Subcutaneous abdominal adipose tissue (tissue), 5 donors: ENCODE data around the gene NENF.
"Not testable (repeated sequence)": the region's sequence is repeated elsewhere in the genome, so short reads cannot be mapped to it uniquely, and the experiment has no call there.

Experiments
- H3K27ac ChIP-seq: one replicate; pipeline ENCODE4 v1.7.0; 2013; ENCODE audit warnings: low read depth, mild to moderate bottlenecking, inconsistent platforms, low read length, moderate library complexity
- H3K27me3 ChIP-seq, 5 donors: one replicate each; pipeline ENCODE4 v1.7.0; 2013; ENCODE audit warnings: low read length in 5 of 5, inconsistent platforms in 1 of 5; ENCODE audit not compliant: control insufficient read depth in 5 of 5, insufficient read depth in 4 of 5
- H3K36me3 ChIP-seq, 5 donors: one replicate each; pipeline ENCODE4 v1.7.0; 2013; ENCODE audit warnings: low read length in 5 of 5; ENCODE audit not compliant: control insufficient read depth in 5 of 5, insufficient read depth in 5 of 5
- H3K4me1 ChIP-seq, 5 donors: one replicate each; pipeline ENCODE4 v1.7.0; 2013; ENCODE audit warnings: low read length in 5 of 5, mild to moderate bottlenecking in 3 of 5, moderate library complexity in 1 of 5; ENCODE audit not compliant: control insufficient read depth in 5 of 5, insufficient read depth in 5 of 5
- H3K4me3 ChIP-seq, 5 donors: one replicate each; pipeline ENCODE4 v1.7.0; 2013; ENCODE audit warnings: low read length in 5 of 5, low read depth in 1 of 5
- H3K9ac ChIP-seq, 5 donors: one replicate each; pipeline ENCODE4 v1.7.0; 2013; ENCODE audit warnings: low read length in 5 of 5, mild to moderate bottlenecking in 4 of 5, moderate library complexity in 3 of 5
- H3K9me3 ChIP-seq, 5 donors: one replicate each; pipeline ENCODE4 v1.7.0; 2013; ENCODE audit warnings: low read length in 5 of 5; ENCODE audit not compliant: control insufficient read depth in 5 of 5
- donor health status: healthy.
- donor health status: healthy.
- donor health status: healthy.
- donor health status: healthy.
- donor health status: healthy.

The NENF gene

GRCh38 chr1:212432661-212433576, at the start of gene NENF:
NENF (plus strand) TSS chr1:212432920; CDS start chr1:212432944, 24 bp downstream.
- H3K27ac ChIP-seq, result peak within 1 kb of the TSS; percentile 38
- H3K9me3 ChIP-seq, result no peaks in the 10 kb centered on the region
- H3K36me3 ChIP-seq, result no peaks in the 10 kb centered on the region
- H3K9ac ChIP-seq, result peak within 1 kb of the TSS; percentile 57 to 92 (median 81)
- H3K27me3 ChIP-seq, result no peaks in the 10 kb centered on the region
- peaks cover 0 to 19% (median 19%) of the 10 kb centered on the region in 5 donors for H3K4me1 ChIP-seq
- H3K4me3 ChIP-seq, result peak within 1 kb of the TSS; percentile 75 to 83 (median 79)

DNA sequence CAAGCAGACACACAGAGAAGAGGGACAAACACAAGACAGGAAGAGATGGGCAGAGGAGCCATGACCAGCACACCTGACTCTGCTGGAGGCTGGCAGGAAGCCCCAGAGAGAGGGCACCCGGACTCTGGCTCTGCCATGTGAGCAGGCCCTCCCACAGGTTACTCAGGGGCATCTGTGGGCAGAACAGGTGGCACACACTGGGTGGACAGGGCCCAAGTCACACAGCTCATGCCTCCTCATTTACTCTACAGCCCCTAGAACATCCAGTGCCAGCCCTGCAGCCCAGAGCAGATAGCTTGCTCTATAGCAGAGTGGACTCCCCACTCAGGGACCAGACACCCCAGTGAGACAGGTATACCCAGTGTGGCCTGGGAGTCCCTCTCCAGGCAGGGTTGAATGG, 46.7 kb upstream of the NENF start:
- Histone ChIP-seq H3K9ac (peak overlapping the region in 1 of 5 donors; percentile 20), H3K27me3 (no peaks in the 10 kb centered on the region), H3K4me3 (no peak overlapping the region), H3K36me3 (peaks cover 0 to 43% (median 16%) of the 10 kb centered on the region in 5 donors), H3K9me3 (peaks cover 0 to 5% (median 0%) of the 10 kb centered on the region in 5 donors), H3K4me1 (no peaks in the 10 kb centered on the region), H3K27ac (no peak overlapping the region)

DNA sequence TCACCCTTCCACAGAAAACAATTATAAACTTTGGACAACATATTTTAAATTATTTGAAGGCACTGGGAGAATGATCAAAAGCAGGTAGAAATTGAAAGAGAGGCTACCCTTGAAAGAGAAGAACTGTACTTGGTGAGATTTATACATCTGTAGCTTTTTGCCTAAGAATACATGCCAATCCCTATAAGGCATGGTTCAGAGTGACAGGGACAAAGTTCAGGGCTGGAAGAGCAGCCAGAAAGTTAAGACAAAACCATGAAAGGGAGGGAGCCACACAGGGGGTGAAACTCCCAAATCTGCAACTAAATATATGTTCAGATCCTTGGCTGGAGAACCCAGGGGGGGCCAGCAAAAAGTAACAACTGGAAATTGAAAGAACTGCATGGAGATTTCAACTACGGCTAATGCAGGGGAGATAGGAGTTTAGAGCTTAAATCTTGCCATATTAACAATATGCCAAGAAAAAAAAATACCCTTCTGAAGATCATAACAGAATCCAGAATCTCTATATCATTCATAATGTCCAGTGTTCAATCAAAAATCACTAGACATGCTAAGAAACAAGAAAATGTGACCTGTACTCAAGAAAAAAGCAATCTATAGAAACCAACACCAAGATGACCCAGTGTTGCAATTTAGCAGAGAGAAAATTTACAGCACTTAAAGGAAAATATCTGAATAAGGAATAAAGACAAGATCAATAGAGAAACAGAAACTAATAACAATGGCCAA, 43.6 kb upstream of the NENF start:
- Histone ChIP-seq H3K9me3 (peaks cover 0 to 5% (median 0%) of the 10 kb centered on the region in 5 donors), H3K4me3 (no peak overlapping the region), H3K36me3 (peaks cover 0 to 28% (median 16%) of the 10 kb centered on the region in 5 donors), H3K27ac (no peak overlapping the region), H3K9ac (no peak overlapping the region), H3K4me1 (no peaks in the 10 kb centered on the region), H3K27me3 (no peaks in the 10 kb centered on the region)

GRCh38 chr1:212395678-212396437, 36.9 kb upstream of the NENF start:
- not testable (repeated sequence) for H3K27ac ChIP-seq, H3K9ac ChIP-seq, H3K27me3 ChIP-seq, H3K4me1 ChIP-seq, H3K4me3 ChIP-seq, H3K36me3 ChIP-seq
- peaks cover 0 to 13% (median 8%) of the 10 kb centered on the region in 5 donors for H3K9me3 ChIP-seq

DNA sequence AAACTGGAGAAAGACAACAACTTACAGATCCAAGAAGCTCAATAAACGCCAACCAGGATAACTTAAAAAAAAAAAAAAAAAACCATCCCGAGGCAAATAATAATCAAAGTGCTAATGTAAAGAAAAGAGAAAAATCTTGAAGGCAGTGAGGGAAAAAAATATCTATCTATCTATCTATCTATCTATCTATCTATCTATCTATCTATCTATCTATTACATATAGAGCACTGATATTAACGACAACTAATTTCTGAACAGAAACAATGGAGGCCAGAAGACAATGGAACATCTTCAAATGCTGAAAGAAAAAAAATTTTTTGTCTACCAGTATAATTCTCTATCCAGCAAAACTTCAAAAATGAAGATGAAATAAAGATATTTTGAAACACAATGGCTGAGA, 36.1 kb upstream of the NENF start:
- no peak overlapping the region for H3K9ac ChIP-seq
- H3K4me3 ChIP-seq, result no peak overlapping the region
- H3K27ac ChIP-seq, result no peak overlapping the region
- H3K9me3 ChIP-seq, result peaks cover 0 to 13% (median 8%) of the 10 kb centered on the region in 5 donors
- H3K27me3 ChIP-seq, result no peaks in the 10 kb centered on the region
- H3K4me1 ChIP-seq, result no peaks in the 10 kb centered on the region
- peaks cover 0 to 5% (median 0%) of the 10 kb centered on the region in 5 donors for H3K36me3 ChIP-seq

DNA sequence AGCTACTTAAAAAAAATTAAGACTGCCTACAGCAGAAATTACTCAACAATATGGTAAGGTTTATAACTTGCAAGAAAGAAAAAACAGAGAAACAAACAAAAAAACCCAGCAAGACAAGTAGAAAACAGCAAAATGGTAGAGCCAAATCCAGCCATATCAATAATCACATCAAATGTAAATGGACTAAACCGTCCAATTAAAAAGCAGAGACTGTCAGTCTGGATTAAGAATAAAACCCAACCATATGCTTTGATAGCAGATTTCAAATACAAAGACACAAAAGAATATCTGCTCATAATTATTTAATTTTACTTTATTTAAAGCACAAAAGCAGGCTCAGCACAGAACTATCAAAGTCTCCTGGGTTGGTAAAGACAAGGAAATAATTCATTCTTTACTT, 35.5 kb upstream of the NENF start:
- Histone ChIP-seq H3K9me3 (peaks cover 0 to 13% (median 8%) of the 10 kb centered on the region in 5 donors), H3K36me3 (peaks cover 0 to 5% (median 0%) of the 10 kb centered on the region in 5 donors), H3K9ac (no peak overlapping the region), H3K4me3 (no peak overlapping the region), H3K27me3 (no peaks in the 10 kb centered on the region), H3K4me1 (no peaks in the 10 kb centered on the region), H3K27ac (no peak overlapping the region)

DNA sequence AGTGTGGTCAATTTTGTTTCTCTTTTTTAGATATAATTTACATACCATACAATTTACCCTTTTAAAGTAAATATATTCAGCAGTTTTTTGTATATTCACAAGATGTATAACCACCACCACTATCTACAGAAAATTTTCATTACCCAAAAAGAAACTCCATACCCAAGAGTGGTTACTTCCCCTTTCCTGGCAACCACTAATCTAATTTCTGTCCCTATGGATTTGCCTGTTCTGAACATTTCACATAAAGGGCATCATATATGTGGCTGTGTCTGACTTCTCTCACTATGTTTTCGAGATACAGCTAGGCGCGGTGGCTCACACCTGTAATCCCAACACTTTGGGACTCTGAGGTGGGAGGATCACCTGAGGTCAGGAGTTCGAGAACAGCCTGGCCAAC, 31.7 kb upstream of the NENF start:
- H3K4me3 ChIP-seq, result no peak overlapping the region
- H3K27ac ChIP-seq, result no peak overlapping the region
- peaks cover 0 to 13% (median 8%) of the 10 kb centered on the region in 5 donors for H3K9me3 ChIP-seq
- H3K9ac ChIP-seq, result no peak overlapping the region
- H3K27me3 ChIP-seq, result no peaks in the 10 kb centered on the region
- no peaks in the 10 kb centered on the region for H3K4me1 ChIP-seq
- H3K36me3 ChIP-seq, result peaks cover 0 to 5% (median 0%) of the 10 kb centered on the region in 5 donors

- Histone ChIP-seq H3K9me3 (peaks cover 0 to 10% (median 7%) of the 10 kb centered on the region in 5 donors), H3K27ac (no peak overlapping the region)
Observed at GRCh38 chr1:212401838-212402582, 30.7 kb upstream of the NENF start.

DNA sequence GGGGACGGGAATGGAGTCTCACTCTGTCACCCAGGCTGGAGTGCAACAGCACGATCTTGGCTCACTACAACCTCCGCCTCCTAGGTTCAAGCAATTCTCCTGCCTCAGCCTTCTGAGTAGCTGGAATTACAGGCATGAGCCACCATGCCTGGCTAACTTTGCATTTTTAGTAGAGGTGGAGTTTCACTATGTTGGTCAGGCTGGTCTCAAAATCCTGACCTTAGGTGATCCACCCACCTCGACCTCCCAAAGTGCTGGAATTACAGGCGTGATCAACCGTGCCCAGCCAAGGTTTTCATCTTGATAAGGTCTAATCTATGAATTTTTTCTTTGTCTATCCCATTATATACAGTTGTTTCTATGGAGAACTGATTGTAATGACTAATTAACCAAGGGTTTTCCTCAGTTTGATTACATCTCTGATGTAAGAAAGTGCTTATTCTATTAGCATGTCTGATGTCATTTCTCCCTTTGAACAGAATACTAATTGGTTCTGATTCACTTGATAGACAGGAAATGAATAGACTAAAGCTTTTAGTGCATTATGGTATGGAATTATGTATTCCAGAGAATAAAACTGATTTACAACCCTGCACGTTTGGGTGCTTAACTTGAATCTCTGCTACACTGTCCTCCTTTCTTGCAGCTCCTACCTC, 29.9 kb upstream of the NENF start:
- Histone ChIP-seq H3K9me3 (peaks cover 0 to 3% (median 2%) of the 10 kb centered on the region in 5 donors), H3K4me3 (no peak overlapping the region), H3K27me3 (no peaks in the 10 kb centered on the region), H3K9ac (no peak overlapping the region), H3K36me3 (peaks cover 0 to 13% (median 0%) of the 10 kb centered on the region in 5 donors), H3K27ac (no peak overlapping the region), H3K4me1 (no peaks in the 10 kb centered on the region)

More at GRCh38 chr1:212401838-212402582, 30.7 kb upstream of the NENF start:
- Histone ChIP-seq H3K36me3 (peaks cover 0 to 9% (median 3%) of the 10 kb centered on the region in 5 donors), H3K4me1 (no peaks in the 10 kb centered on the region), H3K4me3 (no peak overlapping the region), H3K9ac (no peak overlapping the region), H3K27me3 (no peaks in the 10 kb centered on the region)
